ENCODE data around the gene PSG11.
"Not testable (repeated sequence)": the region's sequence is repeated elsewhere in the genome, so short reads cannot be mapped to it uniquely, and the experiment has no call there.

DNA sequence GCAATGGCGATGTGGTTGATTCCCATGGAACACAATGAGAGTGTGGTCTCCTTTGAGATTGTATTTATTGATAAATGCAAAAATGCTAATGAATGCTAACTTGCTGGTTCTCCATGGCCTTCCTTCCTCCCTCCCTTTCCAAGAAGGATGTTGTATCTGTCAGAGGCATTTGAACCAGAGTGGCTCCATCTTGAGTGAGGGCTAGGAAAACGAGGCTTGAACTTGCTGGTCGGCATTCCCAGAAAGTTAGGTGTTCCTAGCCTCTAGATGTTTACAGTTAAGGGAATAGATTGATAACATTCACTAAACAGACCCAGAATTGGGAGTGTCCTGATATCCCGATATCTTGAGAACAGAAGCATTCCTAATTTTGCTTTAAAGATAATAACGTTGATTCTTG is 54.8 kb downstream of the PSG11 start:
- TF ChIP-seq, protein P1, sequence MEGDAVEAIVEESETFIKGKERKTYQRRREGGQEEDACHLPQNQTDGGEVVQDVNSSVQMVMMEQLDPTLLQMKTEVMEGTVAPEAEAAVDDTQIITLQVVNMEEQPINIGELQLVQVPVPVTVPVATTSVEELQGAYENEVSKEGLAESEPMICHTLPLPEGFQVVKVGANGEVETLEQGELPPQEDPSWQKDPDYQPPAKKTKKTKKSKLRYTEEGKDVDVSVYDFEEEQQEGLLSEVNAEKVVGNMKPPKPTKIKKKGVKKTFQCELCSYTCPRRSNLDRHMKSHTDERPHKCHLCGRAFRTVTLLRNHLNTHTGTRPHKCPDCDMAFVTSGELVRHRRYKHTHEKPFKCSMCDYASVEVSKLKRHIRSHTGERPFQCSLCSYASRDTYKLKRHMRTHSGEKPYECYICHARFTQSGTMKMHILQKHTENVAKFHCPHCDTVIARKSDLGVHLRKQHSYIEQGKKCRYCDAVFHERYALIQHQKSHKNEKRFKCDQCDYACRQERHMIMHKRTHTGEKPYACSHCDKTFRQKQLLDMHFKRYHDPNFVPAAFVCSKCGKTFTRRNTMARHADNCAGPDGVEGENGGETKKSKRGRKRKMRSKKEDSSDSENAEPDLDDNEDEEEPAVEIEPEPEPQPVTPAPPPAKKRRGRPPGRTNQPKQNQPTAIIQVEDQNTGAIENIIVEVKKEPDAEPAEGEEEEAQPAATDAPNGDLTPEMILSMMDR (IDR thresholded peaks at IDR 0.05; ENCODE audit: control extremely low read depth in 1 of 3, insufficient read depth in 1 of 3, low read depth in 1 of 3, low read length in 3 of 3) = not testable (repeated sequence)
- not testable (repeated sequence) for TF ChIP-seq CHD1 (IDR thresholded peaks at IDR 0.05; ENCODE audit: low read depth, low read length); POLR2A (IDR thresholded peaks at IDR 0.05; ENCODE audit: control extremely low read depth in 1 of 2, low read depth in 2 of 2, low read length in 2 of 2); RAD21 (IDR thresholded peaks at IDR 0.05 in 1 of 2, conservative IDR thresholded peaks at IDR 0.05 in 1 of 2; ENCODE audit: low read depth in 2 of 2, low read length in 2 of 2); RXRA (IDR thresholded peaks at IDR 0.05; ENCODE audit: insufficient read depth, low read depth, low read length); POLR2AphosphoS5 (IDR thresholded peaks at IDR 0.05; ENCODE audit: low read depth, low read length); CBX5 (IDR thresholded peaks at IDR 0.05; ENCODE audit: low read depth, low read length); EZH2 (IDR thresholded peaks at IDR 0.05; ENCODE audit: low read depth, low read length, severe bottlenecking)
- TF ChIP-seq, protein P2, sequence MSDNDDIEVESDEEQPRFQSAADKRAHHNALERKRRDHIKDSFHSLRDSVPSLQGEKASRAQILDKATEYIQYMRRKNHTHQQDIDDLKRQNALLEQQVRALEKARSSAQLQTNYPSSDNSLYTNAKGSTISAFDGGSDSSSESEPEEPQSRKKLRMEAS (IDR thresholded peaks at IDR 0.05) = not testable (repeated sequence)
